HG03442 (cell line): ENCODE results near the gene PTPRCAP.
"Not testable (repeated sequence)": the region's sequence is repeated elsewhere in the genome, so short reads cannot be mapped to it uniquely, and the experiment has no call there.

Source experiments
- ATAC-seq: cut with Tn5 transposase; IDR thresholded peaks from one replicate; pipeline ENCODE4 v1.9.1; 2021; ENCODE audit warnings: mild to moderate bottlenecking, moderate library complexity; ENCODE audit not compliant: unreplicated experiment

Gene PTPRCAP

DNA sequence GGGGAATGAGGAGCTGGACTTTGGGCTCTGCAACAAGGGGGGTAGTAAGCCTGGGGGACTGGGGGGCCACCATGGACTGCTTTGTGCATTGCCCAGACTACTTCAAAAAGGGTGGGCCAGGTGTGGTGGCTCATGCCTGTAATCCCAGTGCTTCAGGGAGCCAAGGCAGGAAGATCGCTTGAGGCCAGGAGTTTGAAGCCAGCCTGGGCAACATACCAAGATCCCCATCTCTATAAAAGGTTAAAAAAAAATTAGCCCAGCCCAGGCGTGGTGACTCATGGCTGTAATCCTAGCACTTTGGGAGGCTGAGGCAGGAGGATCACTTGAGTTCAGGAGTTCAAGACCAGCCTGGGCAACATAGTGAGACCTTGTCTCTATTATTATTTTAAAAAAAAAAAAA is 28.0 kb upstream of the PTPRCAP start:
- ATAC-seq, result not testable (repeated sequence)

DNA sequence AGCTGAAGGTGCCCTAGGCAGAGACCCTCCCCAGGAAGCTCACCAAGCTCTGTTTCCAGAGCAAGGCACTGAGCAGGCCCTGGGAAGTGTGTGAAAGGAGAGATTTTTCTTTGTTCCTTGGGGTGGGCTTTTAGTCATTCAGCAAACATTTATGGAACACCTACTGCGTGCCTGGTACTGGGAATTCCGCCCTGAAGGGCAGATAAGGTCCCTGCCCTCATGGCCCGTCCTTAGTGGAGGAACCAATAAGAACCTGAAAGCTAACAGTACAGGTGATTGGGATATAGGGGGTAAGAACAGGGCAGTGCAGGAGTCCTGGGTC is 27.7 kb upstream of the PTPRCAP start:
- no peak for ATAC-seq

DNA sequence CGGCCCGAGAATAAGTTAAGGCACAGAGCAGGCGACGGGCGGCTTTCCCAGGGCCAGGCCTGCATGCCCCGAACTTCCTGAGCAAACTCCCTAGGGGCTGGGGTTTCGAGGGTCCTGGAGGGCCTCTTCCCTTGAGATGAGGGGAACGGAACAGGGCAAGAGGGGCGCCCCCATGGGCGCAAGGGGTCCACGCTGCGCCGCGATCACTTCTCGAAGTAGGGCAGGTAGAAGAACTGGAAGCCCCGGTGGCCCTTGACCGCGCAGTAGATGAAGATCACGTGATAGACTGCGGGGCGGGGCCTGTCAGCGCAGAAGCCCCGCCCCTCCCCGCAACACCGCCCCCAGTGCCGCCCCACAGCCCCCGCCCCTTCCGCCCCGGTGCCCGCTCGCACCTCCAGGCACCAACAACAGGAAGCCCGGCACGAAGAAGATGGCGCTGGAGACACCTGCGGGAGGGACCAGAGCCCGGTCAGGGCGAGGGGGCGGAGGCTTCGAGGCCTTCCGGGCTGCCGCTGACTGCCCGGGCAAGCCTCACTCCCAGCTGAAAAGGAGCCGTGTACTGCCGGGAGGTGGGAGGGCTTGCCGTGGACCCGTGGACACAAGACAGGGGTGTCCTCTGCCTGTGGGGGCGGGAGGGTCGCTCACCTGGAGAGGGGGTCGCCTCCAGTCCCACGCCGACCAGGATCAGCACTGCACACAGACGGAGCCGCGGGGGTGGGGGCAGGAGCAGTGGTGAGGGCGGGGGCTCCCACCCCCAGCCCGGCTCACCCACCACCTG is 27.1 kb upstream of the PTPRCAP start:
- ATAC-seq, result peak; percentile 40

DNA sequence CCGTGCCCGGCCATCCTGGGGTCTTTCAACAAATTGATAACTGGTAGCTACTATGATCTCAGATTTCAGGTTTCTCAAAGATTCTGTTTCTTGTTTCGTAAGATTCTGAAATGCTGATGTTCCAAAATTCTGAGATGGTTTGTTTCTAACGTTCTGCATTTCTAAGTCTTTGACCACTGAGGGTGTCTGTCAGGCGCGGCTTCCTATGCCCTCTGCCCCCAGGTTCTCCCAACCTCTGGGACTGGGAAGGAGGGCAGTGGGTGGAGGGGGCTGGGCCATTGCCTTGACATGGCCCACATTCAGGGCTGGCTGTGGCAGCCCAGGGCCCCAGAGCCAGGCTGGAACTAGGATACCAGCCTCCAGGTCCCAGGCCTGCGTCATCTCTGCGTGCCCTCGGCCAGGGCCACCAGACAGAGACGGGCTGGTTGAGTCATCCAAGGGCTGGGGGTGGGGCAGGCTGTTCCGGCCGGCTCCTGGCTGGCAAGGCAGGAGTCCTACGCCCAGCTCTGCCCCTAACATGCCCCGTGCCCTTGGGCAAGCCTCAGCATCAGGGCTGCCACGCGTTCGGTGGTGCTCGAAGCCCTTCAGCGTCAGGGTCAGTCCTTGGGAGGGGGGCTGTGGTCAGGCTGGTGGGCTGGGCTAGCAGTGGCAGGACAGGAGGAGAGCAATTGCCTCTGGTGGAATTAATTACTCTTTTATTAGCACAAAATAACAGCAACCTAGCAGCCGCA is 26.4 kb upstream of the PTPRCAP start:
- ATAC-seq, result no peak

DNA sequence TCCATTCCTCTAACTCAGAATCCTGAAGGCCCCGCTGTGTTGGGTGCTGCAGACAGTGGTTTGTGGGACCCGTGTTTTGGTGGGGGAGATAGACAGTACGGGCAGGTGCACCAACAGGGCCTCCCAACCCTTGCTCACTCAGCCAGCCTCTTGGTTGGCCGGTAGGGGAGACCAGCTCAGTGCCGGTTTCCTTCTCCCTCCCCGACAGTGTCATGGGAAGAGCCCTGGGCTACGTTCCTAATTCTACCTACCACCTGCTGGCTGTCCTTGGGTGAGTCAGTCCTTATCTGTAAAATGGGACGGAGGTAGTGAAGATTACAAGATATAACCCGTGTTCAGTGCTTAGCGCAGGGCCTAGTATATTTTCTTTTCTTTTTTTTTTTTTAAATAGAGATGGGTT is 25.7 kb upstream of the PTPRCAP start:
- no peak for ATAC-seq

DNA sequence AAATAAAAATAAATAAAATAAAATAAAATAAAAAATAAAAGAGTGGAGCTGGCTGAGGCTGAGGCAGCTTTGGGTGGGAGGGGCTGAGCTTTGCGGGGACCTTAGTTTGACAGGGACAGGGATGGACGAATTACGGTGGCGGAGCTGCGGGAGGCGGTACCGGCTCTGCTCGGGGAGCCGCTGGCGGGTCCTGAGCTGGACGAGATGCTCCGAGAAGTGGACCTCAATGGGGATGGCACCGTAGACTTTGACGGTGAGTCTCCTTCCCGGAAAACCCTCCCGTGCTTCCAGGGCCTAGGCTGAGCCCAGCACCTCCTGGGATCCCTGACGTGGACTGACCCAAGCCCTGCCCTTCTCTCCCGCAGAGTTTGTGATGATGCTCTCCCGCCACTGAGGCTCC is 20.8 kb upstream of the PTPRCAP start:
- ATAC-seq, result no peak

DNA sequence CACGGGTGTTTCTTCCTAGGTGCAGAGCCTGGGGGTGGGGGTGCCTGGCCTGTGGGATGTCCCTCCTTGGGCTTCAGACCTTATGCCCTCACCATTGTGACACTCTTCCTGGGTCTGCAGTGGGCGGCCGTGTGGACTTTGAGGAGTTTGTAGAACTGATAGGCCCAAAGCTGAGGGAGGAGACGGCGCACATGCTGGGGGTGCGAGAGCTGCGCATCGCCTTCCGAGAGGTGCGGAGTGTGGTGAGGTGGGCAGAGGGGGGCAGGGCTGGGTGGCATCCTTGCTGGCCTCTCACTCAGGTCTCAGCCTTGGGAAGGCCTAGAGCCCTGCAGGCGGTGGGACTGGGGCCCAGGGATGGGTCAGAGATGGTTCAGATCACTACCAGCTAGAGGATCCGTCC is 20.0 kb upstream of the PTPRCAP start:
- no peak for ATAC-seq

DNA sequence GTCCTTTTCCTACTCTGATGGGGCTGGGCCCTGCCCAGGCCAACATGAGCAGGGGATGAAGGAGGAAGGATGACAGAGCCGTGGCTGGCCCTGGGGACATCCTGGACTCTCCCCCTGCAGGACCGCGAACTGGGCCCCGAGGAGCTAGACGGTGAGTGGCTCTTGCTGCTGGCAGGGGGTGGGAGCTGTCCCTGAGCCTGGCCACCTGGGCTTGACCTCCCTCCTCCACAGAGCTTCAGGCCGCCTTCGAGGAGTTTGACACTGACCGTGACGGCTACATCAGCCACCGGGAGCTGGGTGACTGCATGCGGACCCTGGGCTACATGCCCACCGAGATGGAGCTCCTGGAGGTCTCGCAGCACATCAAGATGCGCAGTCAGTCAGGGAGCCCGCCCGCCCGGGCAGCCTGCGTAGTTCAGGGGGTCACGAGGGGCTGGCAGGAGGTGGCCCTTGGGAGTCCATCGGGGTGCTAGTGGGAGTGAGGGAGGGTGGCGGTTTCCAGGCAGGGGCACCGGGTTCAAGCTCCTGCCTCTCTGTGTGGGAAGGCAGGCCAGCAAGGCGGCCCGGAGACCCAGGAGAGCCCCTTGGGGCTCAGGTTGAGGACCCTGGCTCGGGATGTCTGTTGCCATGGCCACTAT is 18.7 kb upstream of the PTPRCAP start:
- ATAC-seq, result no peak

DNA sequence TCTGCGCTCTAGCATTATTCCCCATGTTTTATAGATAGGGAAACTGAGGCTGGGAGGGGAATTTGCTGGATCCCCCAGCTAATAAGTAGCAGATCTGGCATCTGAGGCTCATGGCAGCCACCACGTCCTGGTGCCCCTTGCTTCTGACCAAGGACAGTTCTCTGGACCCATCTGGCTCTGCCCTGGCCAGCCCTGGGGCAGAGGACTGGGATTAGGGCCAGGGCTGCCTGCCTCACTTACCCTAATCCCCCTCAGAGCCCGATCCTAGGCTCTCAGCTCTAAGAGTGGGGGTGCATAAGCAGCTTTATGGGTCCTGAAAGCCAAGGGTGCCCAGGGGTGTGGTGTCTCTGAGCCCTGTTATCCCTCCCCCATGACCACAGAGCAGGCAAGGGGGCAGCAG is 17.6 kb upstream of the PTPRCAP start, which contains the start of gene CABP4:
CABP4 (plus strand) TSS at position 301 of the 400 bp plus-strand sequence; CDS start at position 371, 70 bp downstream.
- ATAC-seq, result no peak

DNA sequence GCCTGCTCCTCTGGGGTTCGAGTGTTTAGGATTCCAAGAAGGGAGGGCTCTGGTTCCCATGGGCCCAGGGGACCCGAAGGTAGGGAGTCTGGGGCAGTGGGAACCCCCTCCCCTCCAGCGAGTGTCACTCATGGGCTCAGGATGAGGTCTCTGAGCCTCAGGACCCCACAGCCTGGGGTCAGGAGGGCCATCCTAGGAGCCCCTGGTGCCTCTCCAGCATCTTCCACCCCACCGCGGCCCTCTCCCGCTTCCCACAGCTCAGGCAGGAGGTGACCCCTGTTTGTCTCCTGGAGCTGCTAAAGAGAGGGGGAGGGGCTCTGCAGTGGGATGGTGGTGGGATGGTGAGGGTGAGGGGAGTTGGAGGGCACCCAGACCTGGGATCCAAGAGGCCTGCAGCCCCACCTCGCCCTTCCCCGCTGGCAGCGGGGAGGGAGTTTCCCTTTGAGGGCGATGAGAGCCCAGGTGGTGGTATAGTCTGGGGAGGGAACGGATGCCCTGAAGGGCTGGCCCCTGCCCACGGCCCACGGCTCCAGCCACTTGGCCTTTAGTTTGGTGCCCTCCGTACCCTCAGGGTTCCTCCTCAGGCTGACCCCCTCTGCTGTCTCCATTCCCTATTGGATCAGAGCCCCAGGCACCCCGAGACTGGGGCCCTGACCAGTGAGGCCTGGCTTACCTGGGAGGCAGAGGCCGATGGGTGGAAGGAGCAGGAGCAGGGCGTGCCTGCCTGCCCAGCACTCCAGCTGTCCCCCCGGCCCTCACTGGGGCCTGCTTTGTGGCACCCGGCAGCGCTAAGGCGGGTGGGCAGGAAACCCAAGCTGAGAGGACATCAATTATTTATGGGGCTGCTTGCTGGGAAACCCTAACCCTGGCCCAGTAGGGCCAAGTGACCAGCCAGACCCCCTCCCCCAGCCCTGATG is 16.6 kb upstream of the PTPRCAP start:
- ATAC-seq, result no peak

DNA sequence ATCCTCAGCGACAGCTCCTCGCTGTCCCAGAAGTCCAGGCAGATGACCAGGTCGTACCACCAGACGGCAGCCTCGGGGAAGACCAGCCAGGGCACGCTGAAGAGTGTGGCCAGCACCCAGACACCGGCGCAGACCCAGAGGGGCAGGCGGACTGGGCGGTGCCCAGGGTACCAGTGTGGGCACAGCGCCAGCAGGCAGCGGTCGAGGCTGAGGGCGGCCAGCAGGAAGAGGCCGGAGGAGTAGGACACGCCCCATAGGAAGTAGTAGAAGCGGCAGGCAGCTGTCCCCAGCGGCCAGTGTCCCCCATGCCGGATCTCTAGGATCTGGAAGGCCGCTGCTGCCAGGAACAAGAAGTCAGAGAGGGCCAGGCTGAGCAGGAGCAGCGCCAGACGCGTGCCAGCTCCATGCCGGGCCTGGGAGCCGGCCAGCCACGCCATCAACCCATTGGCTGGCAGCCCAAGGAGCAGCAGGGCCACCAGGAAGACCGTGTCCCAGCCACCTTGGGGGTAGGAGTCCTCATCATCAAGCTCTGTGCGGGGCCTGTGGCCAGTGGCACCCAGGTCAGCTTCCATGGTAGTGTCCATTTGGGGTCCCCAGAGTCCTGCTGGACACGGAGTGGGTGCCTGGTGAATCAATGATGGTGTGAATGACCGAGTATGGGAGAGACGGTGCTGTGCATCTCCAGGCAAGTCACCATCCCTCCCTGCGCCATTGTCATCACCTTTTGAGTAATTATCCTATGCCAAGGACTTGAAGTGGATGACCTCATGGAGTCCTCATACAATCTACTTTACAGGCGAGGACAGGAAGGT is 14.9 kb upstream of the PTPRCAP start, which contains the start of gene GPR152:
GPR152 (minus strand) TSS at position 589 of the 812 bp plus-strand sequence; CDS start at position 584, 5 bp downstream.
- no peak for ATAC-seq

DNA sequence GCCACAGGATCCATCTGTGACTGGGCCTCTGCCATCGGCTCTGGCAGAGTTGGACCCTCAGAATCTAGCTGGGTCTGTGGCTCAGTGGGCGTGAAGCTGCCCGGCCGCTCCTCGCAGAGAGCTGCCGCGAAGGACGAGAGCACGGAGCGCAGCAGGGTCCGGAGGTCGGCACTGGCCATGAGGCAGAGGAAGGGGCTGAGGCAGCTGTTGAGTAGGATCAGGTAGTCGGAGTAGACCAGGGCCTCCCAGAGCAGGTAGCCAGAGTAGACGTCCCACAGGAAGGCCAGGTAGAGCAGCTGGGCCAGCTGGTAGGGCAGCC is 14.1 kb upstream of the PTPRCAP start:
- ATAC-seq, result no peak

DNA sequence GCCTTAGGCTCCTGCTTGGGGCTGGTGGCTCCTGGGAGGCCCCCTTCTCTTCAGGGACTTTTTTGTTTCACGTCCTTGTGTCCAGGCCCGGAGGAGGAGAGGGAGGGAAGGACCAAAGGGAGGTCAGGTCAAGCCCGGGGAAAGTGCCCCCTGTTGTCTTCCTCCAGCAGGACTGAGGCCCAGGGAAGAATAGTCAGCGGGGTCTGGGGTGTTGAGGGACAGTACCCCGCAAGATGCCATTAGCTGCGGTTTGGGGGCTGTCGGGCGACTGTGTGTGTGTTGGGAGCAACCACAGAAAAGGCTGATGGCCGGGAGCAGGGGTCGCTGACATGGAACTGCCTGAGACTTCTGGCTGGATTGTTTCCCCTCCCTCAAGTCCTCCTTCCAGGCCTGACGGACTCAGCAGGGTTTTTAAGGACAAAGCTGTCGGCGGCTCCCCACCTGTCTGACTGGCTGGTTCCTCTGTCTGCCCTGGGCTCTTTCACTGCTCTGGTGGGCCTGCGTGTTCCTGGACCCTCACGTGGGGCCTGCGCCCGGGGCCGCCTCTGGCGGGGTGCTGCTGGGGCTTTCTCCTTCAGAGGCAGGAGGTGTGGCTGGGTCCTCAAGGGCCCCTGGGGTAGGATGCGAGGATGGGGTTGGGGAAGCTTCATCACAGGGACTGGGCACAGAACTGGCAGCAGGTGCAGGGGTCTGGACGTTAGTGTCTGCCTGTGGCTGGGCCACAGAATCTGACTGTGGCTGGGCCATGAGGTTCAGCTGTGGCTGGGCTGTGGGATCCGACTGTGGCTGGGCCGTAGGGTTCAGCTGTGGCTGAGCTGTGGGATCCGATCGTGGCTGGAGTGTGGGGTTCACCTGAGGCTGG is 13.5 kb upstream of the PTPRCAP start:
- ATAC-seq, result no peak

DNA sequence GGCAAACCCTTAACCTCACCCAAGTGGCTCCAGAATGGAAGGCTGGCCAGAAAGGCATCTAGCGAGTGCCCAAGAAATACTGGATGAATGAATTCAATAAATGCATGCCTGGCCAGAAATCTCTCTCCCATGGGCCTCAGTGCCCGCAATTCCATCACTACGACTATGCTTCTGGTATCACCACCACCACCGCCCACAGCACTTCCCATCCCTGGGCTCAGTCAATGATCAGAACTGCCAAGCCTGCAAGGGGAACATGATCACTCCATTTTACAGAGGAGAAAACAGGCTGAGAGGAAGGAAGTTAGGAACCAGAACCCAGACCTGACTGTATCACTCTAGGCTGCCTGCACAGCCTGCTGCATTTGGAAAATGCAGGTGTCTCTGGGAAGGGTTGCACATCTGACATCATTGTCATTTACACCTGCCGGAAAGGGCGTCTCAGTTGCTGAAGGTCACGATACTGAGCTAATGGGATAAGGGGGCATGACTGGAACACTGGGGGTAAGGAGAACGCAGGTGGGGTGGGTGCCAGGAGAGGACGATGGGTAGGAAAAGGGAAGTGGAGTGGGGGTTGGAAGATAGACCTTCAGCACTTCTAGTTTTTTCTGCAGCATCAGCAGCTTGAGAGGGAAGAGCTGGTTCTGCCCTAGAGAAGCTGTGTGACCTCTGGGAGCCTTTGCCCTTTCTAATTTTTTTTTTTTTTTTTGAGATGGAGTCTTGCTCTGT is 11.8 kb upstream of the PTPRCAP start:
- ATAC-seq, result no peak

DNA sequence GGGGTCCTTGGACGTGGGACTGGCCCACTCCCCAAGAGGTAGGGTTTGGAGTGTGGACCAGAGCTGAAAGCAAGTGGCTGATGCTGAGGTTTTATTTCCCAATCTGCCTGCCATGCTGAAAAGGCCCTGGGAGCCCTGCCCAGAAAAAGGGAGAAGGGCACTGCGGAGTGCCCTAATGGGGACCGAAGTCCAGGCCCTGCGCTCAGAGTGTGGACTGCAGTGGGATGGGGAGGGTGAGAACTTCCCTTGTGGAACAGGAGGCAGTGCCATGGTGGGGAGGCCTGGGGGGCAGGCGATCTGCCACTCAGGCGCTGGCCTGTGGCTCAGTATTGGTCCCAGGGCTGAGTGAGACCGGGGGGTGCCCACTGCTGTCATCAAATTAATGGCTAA is 10.7 kb upstream of the PTPRCAP start:
- no peak for ATAC-seq

DNA sequence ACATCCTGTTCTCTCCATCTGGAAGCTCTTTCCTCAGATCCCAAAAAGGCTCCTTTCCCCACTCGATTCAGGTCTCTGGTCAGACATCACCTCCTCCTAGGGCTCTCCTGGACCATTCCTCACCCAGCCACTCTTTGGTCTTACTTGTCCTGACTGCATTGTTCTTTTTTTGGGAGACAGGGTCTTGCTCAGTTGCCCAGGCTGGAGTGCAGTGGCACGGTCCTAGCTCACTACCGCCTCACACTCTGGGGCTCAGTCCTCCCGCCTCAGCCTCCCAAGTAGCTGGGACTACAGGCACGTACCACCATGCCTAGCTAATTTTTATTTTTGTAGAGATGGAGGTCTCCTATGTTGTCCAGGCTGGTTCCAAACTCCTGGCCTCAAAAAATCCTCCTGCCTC is 8.0 kb upstream of the PTPRCAP start:
- no peak for ATAC-seq

DNA sequence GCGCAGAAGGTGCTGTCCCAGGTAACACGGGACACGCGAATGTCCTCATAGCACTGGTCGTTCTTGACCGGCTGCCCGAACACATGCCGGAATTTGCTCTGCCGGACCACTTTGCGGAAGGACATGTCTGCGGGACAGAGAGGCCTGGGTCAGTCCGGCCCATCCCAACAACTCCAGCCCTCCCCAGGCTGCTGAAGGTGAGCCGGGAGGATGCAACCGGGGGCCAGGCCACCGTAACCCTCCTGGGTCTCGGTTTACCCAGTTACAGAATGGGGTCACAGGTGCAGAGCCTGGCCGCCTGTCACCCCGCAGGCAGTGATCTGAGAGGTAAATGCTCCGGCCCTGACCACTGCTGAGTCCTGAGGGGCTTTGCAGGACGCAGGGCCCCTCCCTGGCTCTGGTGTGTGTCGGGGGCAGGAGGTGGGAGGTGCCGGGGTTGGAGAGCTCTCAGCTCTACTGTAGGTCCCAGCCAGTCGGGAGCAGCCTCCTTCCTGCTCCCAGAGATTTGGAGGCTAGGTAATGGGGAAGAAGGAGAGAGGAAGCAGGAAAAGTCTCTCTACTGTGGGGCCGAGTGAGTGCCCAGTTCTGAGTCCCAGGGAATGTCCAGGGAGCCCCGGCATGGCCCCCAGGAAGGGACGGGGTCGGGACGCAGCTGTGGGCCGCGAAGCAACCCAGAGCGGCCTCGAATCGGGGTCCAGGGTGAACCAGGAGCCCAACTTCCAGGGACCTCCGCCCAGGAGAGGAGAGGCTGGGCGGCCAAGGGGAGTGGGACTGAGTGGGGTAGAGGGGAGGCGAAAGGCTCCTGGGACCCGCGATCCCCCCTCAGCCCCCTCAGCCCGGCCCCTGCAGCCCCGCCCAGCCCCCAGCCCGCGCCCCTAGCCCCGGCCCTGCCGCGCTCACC is 5.3 kb upstream of the PTPRCAP start:
- ATAC-seq, result no peak
